ENCODE measurements around the gene RPA3. TPM values are rescaled to one million over a fixed set of nuclear protein-coding genes. Genes with fewer than 3 reads are reported as not detected.

Gene RPA3
- total RNA-seq, 1 donor from 2014 or later = 0.96 TPM

- Histone ChIP-seq H3K27me3 (no peaks in the 10 kb centered on the region), H3K27ac (peak overlapping the region; percentile 19 to 48), H3K4me1 (peaks cover 0 to 19% of the 10 kb centered on the region in 2 donors), H3K36me3 (no peaks in the 10 kb centered on the region), H3K9me3 (no peaks in the 10 kb centered on the region), H3K4me3 (peak overlapping the region in 1 of 2 donors; percentile 32)
- no peak for TF ChIP-seq CTCF (IDR thresholded peaks at IDR 0.05)
- intact Hi-C loops (cut with DNase I) = no loop called here
- DNase-seq (ENCODE audit: low spot score in 2 of 2) = no peak
Observed at GRCh38 chr7:7699970-7700369, 18.4 kb downstream of the RPA3 start.

DNA sequence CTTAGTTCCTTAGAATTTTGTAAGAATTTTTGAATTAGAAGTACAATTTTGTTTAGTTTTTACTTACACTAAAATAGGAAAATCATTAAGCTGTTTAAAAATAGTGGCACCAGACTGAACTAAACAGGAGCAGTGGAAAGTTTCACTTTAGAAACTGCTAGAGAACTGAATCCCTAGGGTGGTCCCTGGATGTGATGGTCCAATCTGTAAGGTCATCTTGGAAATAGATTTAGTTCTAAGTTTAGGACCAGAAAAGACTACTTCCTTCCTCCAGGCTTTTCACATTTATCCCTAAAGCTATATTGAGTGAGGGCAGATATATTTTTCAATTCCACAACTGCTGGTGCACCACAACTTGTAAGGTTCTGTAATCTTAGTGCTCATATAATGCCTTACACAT lies 19.0 kb downstream of the RPA3 start:
- peak overlapping the region; percentile 19 to 48 for H3K27ac ChIP-seq

GRCh38 chr7:7698930-7699329 lies 19.5 kb downstream of the RPA3 start:
- peaks cover 0 to 20% of the 10 kb centered on the region in 2 donors for H3K4me1 ChIP-seq
- intact Hi-C loops (cut with DNase I) = no loop called here

More for the DNA sequence above, 19.0 kb downstream of the RPA3 start:
- intact Hi-C loops (cut with DNase I) = no loop called here
- H3K27me3 ChIP-seq = no peaks in the 10 kb centered on the region
- H3K4me1 ChIP-seq = peaks cover 0 to 20% of the 10 kb centered on the region in 2 donors
- TF ChIP-seq CTCF (IDR thresholded peaks at IDR 0.05) = no peak
- H3K36me3 ChIP-seq = no peaks in the 10 kb centered on the region
- peak overlapping the region in 1 of 2 donors; percentile 32 for H3K4me3 ChIP-seq
- no peaks in the 10 kb centered on the region for H3K9me3 ChIP-seq
- no peak for DNase-seq (ENCODE audit: low spot score in 2 of 2)

GRCh38 chr7:7696458-7697119 lies 21.8 kb downstream of the RPA3 start:
- Histone ChIP-seq H3K9me3 (no peaks in the 10 kb centered on the region), H3K27ac (peak overlapping the region; percentile 73 to 75), H3K4me1 (peaks cover 0 to 20% of the 10 kb centered on the region in 2 donors), H3K27me3 (no peaks in the 10 kb centered on the region), H3K36me3 (no peaks in the 10 kb centered on the region), H3K4me3 (no peak overlapping the region)
- TF ChIP-seq CTCF (IDR thresholded peaks at IDR 0.05) = no peak
- intact Hi-C loops (cut with DNase I) = no loop called here
- DNase-seq (ENCODE audit: low spot score in 2 of 2) = no peak

More at GRCh38 chr7:7698930-7699329, 19.5 kb downstream of the RPA3 start:
- no peak for TF ChIP-seq CTCF (IDR thresholded peaks at IDR 0.05)
- no peaks in the 10 kb centered on the region for H3K27me3 ChIP-seq
- H3K27ac ChIP-seq = no peak overlapping the region
- peak overlapping the region in 1 of 2 donors; percentile 32 for H3K4me3 ChIP-seq
- DNase-seq (ENCODE audit: low spot score in 2 of 2) = no peak
- no peaks in the 10 kb centered on the region for H3K9me3 ChIP-seq
- no peaks in the 10 kb centered on the region for H3K36me3 ChIP-seq

GRCh38 chr7:7695111-7695817 lies 23.1 kb downstream of the RPA3 start:
- intact Hi-C loops (cut with DNase I) = no loop called here
- Histone ChIP-seq H3K27ac (peak overlapping the region in 1 of 2 donors; percentile 23), H3K4me3 (no peak overlapping the region), H3K4me1 (peaks cover 0 to 20% of the 10 kb centered on the region in 2 donors), H3K36me3 (no peaks in the 10 kb centered on the region), H3K27me3 (no peaks in the 10 kb centered on the region), H3K9me3 (no peaks in the 10 kb centered on the region)
- DNase-seq (ENCODE audit: low spot score in 2 of 2) = no peak
- no peak for TF ChIP-seq CTCF (IDR thresholded peaks at IDR 0.05)

Data from ascending aorta (tissue), 2 donors.